ENCODE data around the gene PCSK5. TPM values are rescaled to one million over a fixed set of nuclear protein-coding genes. Genes with fewer than 3 reads are reported as not detected.

The PCSK5 gene
- total RNA-seq, 1 experiment from 2014 or later: 6.9 TPM

GRCh38 chr9:76101491-76101890 is 211.0 kb downstream of the PCSK5 start:
- no TSS peak for BruUV-seq (replicated peaks)
- Histone ChIP-seq H2AFZ (ENCODE audit: low read depth, low read length, poor library complexity, severe bottlenecking) (no peak overlapping the region), H3K79me2 (ENCODE audit: insufficient read depth, low read length) (no peaks in the 10 kb centered on the region), H3K4me2 (ENCODE audit: low read length) (no peak overlapping the region), H3K9ac (ENCODE audit: low read length) (no peak overlapping the region), H3K36me3 (ENCODE audit: control insufficient read depth in 1 of 2, insufficient read depth in 2 of 2, low read length in 2 of 2) (no peaks in the 10 kb centered on the region), H3K27me3 (ENCODE audit: insufficient read depth, low read length) (no peaks in the 10 kb centered on the region), H3K9me3 (ENCODE audit: control insufficient read depth in 1 of 2, insufficient read depth in 1 of 2, low read depth in 1 of 2, low read length in 2 of 2) (no peaks in the 10 kb centered on the region), H3K27ac (ENCODE audit: low read depth, low read length) (no peak overlapping the region), H3K4me1 (ENCODE audit: control insufficient read depth in 1 of 2, insufficient read depth in 2 of 2, low read length in 2 of 2) (no peaks in the 10 kb centered on the region), H3K4me3 (replicated peaks in 1 of 2; ENCODE audit: low read depth in 1 of 2, low read length in 2 of 2) (no peak overlapping the region), H4K20me1 (ENCODE audit: insufficient read depth) (no peaks in the 10 kb centered on the region), H3K9me2 (ENCODE audit: insufficient read depth) (no peaks in the 10 kb centered on the region)
- intact Hi-C loops (cut with micrococcal nuclease): no loop called here
- DNase-seq (ENCODE audit: low read depth, low spot score) (no peak), ATAC-seq (no peak)
- ChIA-PET RAD21 (ENCODE audit: low non-redundant PET in 1 of 2, low total read pairs in 2 of 2, uncharacterized antibody in 2 of 2, unreplicated experiment in 2 of 2) (no interaction called here), POLR2A (no interaction called here), CTCF (no interaction called here)
- TF ChIP-seq SRF (IDR thresholded peaks at IDR 0.05; ENCODE audit: low read depth): no peak

GRCh38 chr9:76101947-76102346 is 211.5 kb downstream of the PCSK5 start:
- RAD21 ChIA-PET (ENCODE audit: low non-redundant PET in 1 of 2, low total read pairs in 2 of 2, uncharacterized antibody in 2 of 2, unreplicated experiment in 2 of 2): no interaction called here
- no peaks in the 10 kb centered on the region for H3K9me2 ChIP-seq (ENCODE audit: insufficient read depth)
- CTCF ChIA-PET: no interaction called here
- POLR2A ChIA-PET: no interaction called here
- ATAC-seq (no peak), DNase-seq (ENCODE audit: low read depth, low spot score) (no peak)
- no peak overlapping the region for H3K9ac ChIP-seq (ENCODE audit: low read length)
- H3K4me2 ChIP-seq (ENCODE audit: low read length): no peak overlapping the region
- H3K36me3 ChIP-seq (ENCODE audit: control insufficient read depth in 1 of 2, insufficient read depth in 2 of 2, low read length in 2 of 2): no peaks in the 10 kb centered on the region
- no peak overlapping the region for H3K4me3 ChIP-seq (replicated peaks in 1 of 2; ENCODE audit: low read depth in 1 of 2, low read length in 2 of 2)
- no peaks in the 10 kb centered on the region for H3K79me2 ChIP-seq (ENCODE audit: insufficient read depth, low read length)
- no peaks in the 10 kb centered on the region for H3K27me3 ChIP-seq (ENCODE audit: insufficient read depth, low read length)
- no peak overlapping the region for H3K27ac ChIP-seq (ENCODE audit: low read depth, low read length)
- no TSS peak for BruUV-seq (replicated peaks)
- H3K9me3 ChIP-seq (ENCODE audit: control insufficient read depth in 1 of 2, insufficient read depth in 1 of 2, low read depth in 1 of 2, low read length in 2 of 2): no peaks in the 10 kb centered on the region
- H2AFZ ChIP-seq (ENCODE audit: low read depth, low read length, poor library complexity, severe bottlenecking): no peak overlapping the region
- TF ChIP-seq YY1 (IDR thresholded peaks at IDR 0.05; ENCODE audit: extremely low read depth, insufficient replicate concordance, low read depth, low read length): no peak
- TF ChIP-seq MAX (IDR thresholded peaks at IDR 0.05): no peak
- no peak for TF ChIP-seq CEBPB (IDR thresholded peaks at IDR 0.05; ENCODE audit: low read depth)
- no peak for TF ChIP-seq ELF1 (IDR thresholded peaks at IDR 0.05; ENCODE audit: borderline replicate concordance, low read depth)
- no peak for TF ChIP-seq REST (IDR thresholded peaks at IDR 0.05; ENCODE audit: low read depth)
- TF ChIP-seq ZNF274 (IDR thresholded peaks at IDR 0.05; ENCODE audit: low read depth, low read length): no peak
- no peak for TF ChIP-seq TCF7L2 (IDR thresholded peaks at IDR 0.05; ENCODE audit: borderline replicate concordance, extremely low read depth, insufficient read depth, insufficient read length)
- TF ChIP-seq CTCF (IDR thresholded peaks at IDR 0.05 in 2 of 3, conservative IDR thresholded peaks at IDR 0.05 in 1 of 3; ENCODE audit: borderline replicate concordance in 1 of 3, insufficient read depth in 1 of 3, low read depth in 2 of 3, low read length in 2 of 3): no peak
- TF ChIP-seq POLR2A (IDR thresholded peaks at IDR 0.05; ENCODE audit: borderline replicate concordance, extremely low read depth, insufficient read depth, insufficient read length): no peak
- TF ChIP-seq SIN3A (IDR thresholded peaks at IDR 0.05; ENCODE audit: low read depth): no peak
- no peak for TF ChIP-seq CBX3 (IDR thresholded peaks at IDR 0.05; ENCODE audit: low read depth)
- no peak for TF ChIP-seq JUND (IDR thresholded peaks at IDR 0.05)
- TF ChIP-seq SRF (IDR thresholded peaks at IDR 0.05; ENCODE audit: low read depth): no peak
- no peak for TF ChIP-seq ATF3 (IDR thresholded peaks at IDR 0.05)
- TF ChIP-seq SP1 (IDR thresholded peaks at IDR 0.05; ENCODE audit: low read depth): no peak
- no peaks in the 10 kb centered on the region for H3K4me1 ChIP-seq (ENCODE audit: control insufficient read depth in 1 of 2, insufficient read depth in 2 of 2, low read length in 2 of 2)
- H4K20me1 ChIP-seq (ENCODE audit: insufficient read depth): no peaks in the 10 kb centered on the region
- intact Hi-C loops (cut with micrococcal nuclease): no loop called here
